ENCODE results near the gene SYT1. TPM values are rescaled to one million over a fixed set of nuclear protein-coding genes. Genes with fewer than 3 reads are reported as not detected.

The SYT1 gene
- total RNA-seq, 6 experiments from 2014 or later = 3.5 to 10.5 (median 9.1) TPM

DNA sequence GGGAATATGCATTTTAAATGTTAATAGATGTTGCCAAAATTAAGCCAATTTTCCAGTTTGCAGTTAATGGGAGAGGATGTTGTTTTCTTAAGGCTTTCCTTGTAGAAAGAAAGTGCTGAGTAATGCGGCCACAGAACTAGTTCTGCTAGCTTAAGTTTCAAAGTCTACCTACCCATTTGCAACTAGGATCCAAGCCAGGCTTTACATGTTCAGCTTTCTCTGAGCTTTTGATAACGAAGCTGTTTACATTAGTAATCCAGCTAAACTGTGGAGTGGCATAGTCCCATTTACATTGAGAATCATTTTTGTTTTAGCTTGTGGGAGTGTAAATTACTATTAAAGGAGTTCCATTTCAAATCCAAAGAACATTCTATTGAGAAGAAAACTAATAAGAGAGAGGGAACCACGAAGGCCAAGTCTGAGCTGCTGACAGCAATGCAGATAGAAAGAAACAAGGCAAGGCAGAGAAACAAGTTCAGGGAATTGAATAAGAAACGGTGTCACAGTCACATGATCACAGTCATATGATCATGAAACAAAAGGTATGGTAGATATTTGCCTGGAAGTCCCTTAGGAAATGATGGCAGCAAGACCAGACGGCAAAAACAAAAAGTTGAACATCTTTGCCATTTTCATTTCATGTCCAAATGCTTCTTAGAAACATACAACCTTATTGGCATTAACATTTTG, 551.3 kb downstream of the SYT1 start:
- no peak for TF ChIP-seq CTCF (IDR thresholded peaks at IDR 0.05)
- no peak for DNase-seq
- Mint-ChIP-seq H3K36me3 (ENCODE audit: low read depth) (0 out of 2 replicates have a peak, but pooled peaks cover 5% of the 10 kb centered on the region), H3K27me3 (ENCODE audit: insufficient read depth) (peaks cover 1% of the 10 kb centered on the region; the same call in 1 of the 2 replicates), H3K27ac (peak overlapping the region; percentile 67), H3K4me3 (no peak overlapping the region), H3K4me1 (ENCODE audit: low read depth) (peaks cover 73% of the 10 kb centered on the region), H3K9me3 (no peaks in the 10 kb centered on the region)

- H3K27me3 Mint-ChIP-seq (ENCODE audit: insufficient read depth) = peaks cover 1% of the 10 kb centered on the region
- DNase-seq = peak; percentile 87
- 0 out of 2 replicates have a peak, but pooled peaks cover 5% of the 10 kb centered on the region for H3K36me3 Mint-ChIP-seq (ENCODE audit: low read depth)
- H3K9me3 Mint-ChIP-seq = no peaks in the 10 kb centered on the region
- peak overlapping the region; percentile 33 for H3K4me3 Mint-ChIP-seq
- H3K27ac Mint-ChIP-seq = peak overlapping the region; percentile 81
- H3K4me1 Mint-ChIP-seq (ENCODE audit: low read depth) = peaks cover 94% of the 10 kb centered on the region
- peak; percentile 83 for TF ChIP-seq CTCF (IDR thresholded peaks at IDR 0.05)
Observed at GRCh38 chr12:79420146-79420618, 555.6 kb downstream of the SYT1 start.

DNA sequence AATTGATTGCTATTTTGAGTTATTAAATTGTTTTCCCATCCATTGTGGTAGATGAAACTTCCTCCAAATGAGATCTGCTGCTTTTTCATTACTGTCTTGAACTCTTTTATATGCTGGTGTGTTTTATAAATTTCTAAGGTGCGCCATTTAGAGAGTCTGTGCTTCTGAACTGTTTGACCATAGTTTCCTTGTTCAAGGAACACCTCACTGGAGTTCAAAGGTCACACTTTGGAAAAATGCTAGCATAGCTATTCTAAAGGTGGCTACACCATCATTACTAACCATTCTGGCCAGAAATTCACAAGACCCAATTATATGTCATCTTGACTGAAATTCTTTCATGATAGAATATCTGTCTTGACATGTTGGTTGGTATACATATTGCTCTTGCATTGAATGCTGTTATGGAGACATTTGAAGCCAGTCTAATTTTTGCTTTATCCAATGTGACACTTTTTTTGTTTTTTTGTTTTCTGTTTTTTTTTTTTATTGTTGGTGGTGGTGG, 556.7 kb downstream of the SYT1 start:
- H3K27ac Mint-ChIP-seq = peak overlapping the region; percentile 90
- H3K4me1 Mint-ChIP-seq (ENCODE audit: low read depth) = peaks cover 94% of the 10 kb centered on the region
- no peak for DNase-seq
- H3K27me3 Mint-ChIP-seq (ENCODE audit: insufficient read depth) = peaks cover 1% of the 10 kb centered on the region
- H3K9me3 Mint-ChIP-seq = no peaks in the 10 kb centered on the region
- TF ChIP-seq CTCF (IDR thresholded peaks at IDR 0.05) = no peak
- H3K36me3 Mint-ChIP-seq (ENCODE audit: low read depth) = 0 out of 2 replicates have a peak, but pooled peaks cover 5% of the 10 kb centered on the region
- peak overlapping the region; percentile 37; the same call in 1 of the 2 replicates for H3K4me3 Mint-ChIP-seq

DNA sequence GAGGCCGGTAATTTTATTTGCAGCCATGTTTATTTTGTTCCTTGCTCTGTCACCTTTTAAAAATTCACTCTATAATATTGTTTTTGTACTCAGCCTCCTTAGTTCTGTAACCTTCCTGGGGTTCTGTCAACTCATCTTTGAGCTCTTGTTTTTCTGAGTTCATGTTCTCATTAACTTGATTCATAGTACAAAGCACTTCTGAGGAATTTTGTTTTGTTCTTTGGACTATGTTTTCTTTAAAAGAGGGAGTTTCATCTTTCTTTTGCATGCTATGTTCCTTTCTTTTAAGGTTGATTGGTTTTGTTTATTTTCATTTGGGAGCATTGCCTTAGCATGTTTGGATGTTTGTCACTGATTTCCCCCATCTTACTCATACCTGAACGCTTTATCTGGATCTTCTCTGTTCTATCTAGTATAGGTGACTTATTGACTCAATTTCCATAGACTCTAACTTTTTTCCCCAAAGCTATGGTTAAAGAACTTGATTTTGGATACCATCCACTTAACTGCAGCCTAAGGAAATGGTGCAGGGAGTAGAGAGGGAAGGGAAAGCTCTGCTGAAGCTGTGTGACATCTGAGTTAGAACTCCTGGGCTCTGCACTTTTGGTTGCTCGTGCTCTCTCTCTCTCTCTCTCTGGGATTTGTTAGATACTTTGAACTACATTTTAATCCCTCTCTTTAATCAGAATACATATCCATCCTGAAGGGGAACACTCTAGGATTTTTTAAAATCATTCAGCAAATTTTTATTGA, 557.7 kb downstream of the SYT1 start:
- no peak for TF ChIP-seq CTCF (IDR thresholded peaks at IDR 0.05)
- peak; percentile 45 for DNase-seq
- peaks cover under 1% of the 10 kb centered on the region for H3K27me3 Mint-ChIP-seq (ENCODE audit: insufficient read depth)
- H3K36me3 Mint-ChIP-seq (ENCODE audit: low read depth) = 0 out of 2 replicates have a peak, but pooled peaks cover 5% of the 10 kb centered on the region
- no peaks in the 10 kb centered on the region for H3K9me3 Mint-ChIP-seq
- peak overlapping the region; percentile 37 for H3K4me3 Mint-ChIP-seq
- H3K27ac Mint-ChIP-seq = peak overlapping the region; percentile 90
- H3K4me1 Mint-ChIP-seq (ENCODE audit: low read depth) = peaks cover 97% of the 10 kb centered on the region

DNA sequence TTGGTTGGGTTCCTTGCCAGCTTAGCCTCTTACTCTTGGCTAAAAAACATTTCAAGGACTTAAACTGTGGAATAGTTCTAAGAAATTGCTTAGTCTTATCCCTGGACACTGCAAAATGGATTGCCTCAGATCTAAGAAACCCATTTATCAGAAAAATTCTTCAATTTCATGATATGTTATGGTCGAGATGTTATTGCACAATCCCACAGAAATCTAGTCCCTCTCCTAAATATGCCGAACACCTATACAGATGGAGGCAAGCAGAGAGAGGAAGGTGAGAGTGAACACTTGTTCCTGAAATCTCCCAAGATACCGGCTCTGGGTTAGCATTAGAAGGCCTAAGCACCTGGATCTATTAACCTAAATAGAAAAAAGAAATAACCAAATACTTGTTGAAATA, 559.0 kb downstream of the SYT1 start:
- H3K4me1 Mint-ChIP-seq (ENCODE audit: low read depth) = peaks cover 84% of the 10 kb centered on the region
- peak overlapping the region; percentile 90 for H3K27ac Mint-ChIP-seq
- no peak for TF ChIP-seq CTCF (IDR thresholded peaks at IDR 0.05)

More for the DNA sequence above, 559.0 kb downstream of the SYT1 start:
- DNase-seq = no peak
- Mint-ChIP-seq H3K36me3 (ENCODE audit: low read depth) (no peaks in the 10 kb centered on the region), H3K27me3 (ENCODE audit: insufficient read depth) (no peaks in the 10 kb centered on the region; the same call in 1 of the 2 replicates), H3K9me3 (no peaks in the 10 kb centered on the region), H3K4me3 (no peak overlapping the region)
